GM21447 (cell line): ENCODE measurements around the gene MALAT1.
A peak's percentile ranks its signal among the peaks of the same experiment; 100 is the strongest.
"Not testable (repeated sequence)": the region's sequence is repeated elsewhere in the genome, so short reads cannot be mapped to it uniquely, and the experiment has no call there.

ENCODE experiments used
- ATAC-seq: cut with Tn5 transposase; IDR thresholded peaks from one replicate; pipeline ENCODE4 v1.9.1; 2021; ENCODE audit not compliant: unreplicated experiment

The MALAT1 gene

GRCh38 chr11:65497141-65498041 is 1.5 kb upstream of the MALAT1 start:
- peak; percentile 40 for ATAC-seq

GRCh38 chr11:65498042-65498726 is 661 bp upstream of the MALAT1 start:
- no peak for ATAC-seq

- ATAC-seq: no peak
Observed at GRCh38 chr11:65498727-65498976, 193 bp upstream of the MALAT1 start.

- no peak for ATAC-seq
Observed at GRCh38 chr11:65499713-65500386, 1.0 kb downstream of the MALAT1 start.

- no peak for ATAC-seq
Observed at GRCh38 chr11:65500387-65501185, 1.7 kb downstream of the MALAT1 start.

- ATAC-seq: no peak
Observed at GRCh38 chr11:65501186-65501471, 2.3 kb downstream of the MALAT1 start.

- no peak for ATAC-seq
Observed at GRCh38 chr11:65501472-65502273, 2.8 kb downstream of the MALAT1 start.

- no peak for ATAC-seq
Observed at GRCh38 chr11:65502274-65502554, 3.4 kb downstream of the MALAT1 start.

- ATAC-seq: no peak
Observed at GRCh38 chr11:65502555-65503367, 3.9 kb downstream of the MALAT1 start.

GRCh38 chr11:65503368-65503948 is 4.6 kb downstream of the MALAT1 start:
- no peak for ATAC-seq

GRCh38 chr11:65503949-65504673 is 5.3 kb downstream of the MALAT1 start:
- no peak for ATAC-seq

GRCh38 chr11:65504674-65505465 is 6.0 kb downstream of the MALAT1 start:
- ATAC-seq: no peak

GRCh38 chr11:65505466-65506289 is 6.8 kb downstream of the MALAT1 start:
- no peak for ATAC-seq

- ATAC-seq: no peak
Observed at GRCh38 chr11:65506290-65506771, 7.5 kb downstream of the MALAT1 start.

- peak; percentile 21 for ATAC-seq
Observed at GRCh38 chr11:65506772-65507505, 8.1 kb downstream of the MALAT1 start.

- not testable (repeated sequence) for ATAC-seq
Observed at GRCh38 chr11:65512311-65512710, 13.5 kb downstream of the MALAT1 start.
